Fibroblast of pulmonary artery (primary cell): ENCODE measurements around the gene AFF1.
"Not testable (repeated sequence)": the region's sequence is repeated elsewhere in the genome, so short reads cannot be mapped to it uniquely, and the experiment has no call there.

ENCODE experiments used
- DNase-seq: peaks from one replicate; pipeline ENCODE4 v3.0.0-alpha.2; 2010; ENCODE audit warnings: low read depth
- H3K4me3 ChIP-seq: replicated peaks from 2 replicates; pipeline ENCODE4 v1.5.1; 2011; ENCODE audit warnings: low read depth, mild to moderate bottlenecking, control low read depth, low read length, moderate library complexity
- TF ChIP-seq, protein P1 (sequence below): IDR thresholded peaks from 2 replicates; pipeline ENCODE4 v1.5.1; 2011; ENCODE audit warnings: mild to moderate bottlenecking, control low read depth, low read length, inconsistent platforms; ENCODE audit errors: missing control alignments

The AFF1 gene

DNA sequence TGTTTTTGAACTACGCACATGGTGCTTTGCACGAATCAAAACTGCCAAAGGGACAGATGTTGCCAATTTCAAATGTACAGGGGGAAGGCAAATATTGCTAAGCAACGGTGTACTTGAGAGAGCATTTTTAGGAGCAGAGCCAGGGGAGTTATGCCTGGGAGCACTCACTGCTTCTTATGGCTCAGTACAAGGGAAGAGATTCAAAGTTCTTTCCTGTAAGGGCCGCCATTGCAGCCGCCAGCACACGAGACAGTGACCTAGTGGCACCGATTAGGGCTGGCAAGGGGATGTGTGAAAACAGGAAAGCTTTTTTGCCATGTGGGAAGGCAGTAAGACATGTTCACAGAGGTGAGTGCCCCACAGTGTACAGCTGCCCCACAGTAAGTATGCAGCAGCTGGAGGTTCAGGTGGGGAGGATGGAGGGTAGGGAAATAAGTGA lies 133.8 kb downstream of the AFF1 start:
- no peak overlapping the region for H3K4me3 ChIP-seq
- TF ChIP-seq, protein P1, sequence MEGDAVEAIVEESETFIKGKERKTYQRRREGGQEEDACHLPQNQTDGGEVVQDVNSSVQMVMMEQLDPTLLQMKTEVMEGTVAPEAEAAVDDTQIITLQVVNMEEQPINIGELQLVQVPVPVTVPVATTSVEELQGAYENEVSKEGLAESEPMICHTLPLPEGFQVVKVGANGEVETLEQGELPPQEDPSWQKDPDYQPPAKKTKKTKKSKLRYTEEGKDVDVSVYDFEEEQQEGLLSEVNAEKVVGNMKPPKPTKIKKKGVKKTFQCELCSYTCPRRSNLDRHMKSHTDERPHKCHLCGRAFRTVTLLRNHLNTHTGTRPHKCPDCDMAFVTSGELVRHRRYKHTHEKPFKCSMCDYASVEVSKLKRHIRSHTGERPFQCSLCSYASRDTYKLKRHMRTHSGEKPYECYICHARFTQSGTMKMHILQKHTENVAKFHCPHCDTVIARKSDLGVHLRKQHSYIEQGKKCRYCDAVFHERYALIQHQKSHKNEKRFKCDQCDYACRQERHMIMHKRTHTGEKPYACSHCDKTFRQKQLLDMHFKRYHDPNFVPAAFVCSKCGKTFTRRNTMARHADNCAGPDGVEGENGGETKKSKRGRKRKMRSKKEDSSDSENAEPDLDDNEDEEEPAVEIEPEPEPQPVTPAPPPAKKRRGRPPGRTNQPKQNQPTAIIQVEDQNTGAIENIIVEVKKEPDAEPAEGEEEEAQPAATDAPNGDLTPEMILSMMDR = no peak
- peak; percentile 56 for DNase-seq

DNA sequence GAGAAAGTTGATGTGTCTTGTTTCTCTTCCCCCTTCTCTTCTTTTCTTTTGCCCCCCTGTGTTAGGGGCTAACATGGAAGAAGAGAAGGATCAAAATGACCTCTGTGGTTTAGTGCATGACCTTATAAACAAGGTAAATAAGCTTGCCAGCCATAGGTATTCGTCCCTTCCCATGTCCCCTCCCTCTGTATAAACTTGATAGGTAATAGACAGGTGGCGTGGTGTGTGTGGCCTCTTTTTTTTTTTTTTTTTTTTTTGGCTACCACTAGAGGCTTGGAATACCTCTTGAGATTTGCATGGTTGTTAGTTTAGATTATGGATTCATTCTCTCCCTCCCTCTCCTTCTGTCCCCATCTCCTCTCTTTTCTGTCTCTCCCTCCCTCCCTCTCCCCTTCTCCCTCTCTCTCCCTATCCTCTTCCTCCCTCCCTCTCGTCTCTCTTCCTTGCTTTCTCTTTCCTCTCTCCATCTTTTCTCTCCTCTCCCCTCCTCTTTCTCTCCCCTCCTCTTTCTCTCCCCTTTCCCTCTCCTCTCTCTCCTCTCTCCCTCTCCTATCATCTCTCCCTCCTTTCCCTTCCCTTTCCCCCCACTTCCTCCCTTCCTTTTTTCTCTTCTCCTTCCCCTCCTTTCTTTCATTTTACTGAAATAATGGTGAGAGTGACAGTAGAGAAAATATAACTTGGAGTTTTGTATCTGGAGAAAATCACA lies 134.4 kb downstream of the AFF1 start:
- TF ChIP-seq, protein P1 = no peak
- no peak overlapping the region for H3K4me3 ChIP-seq
- no peak for DNase-seq

- DNase-seq = no peak
- TF ChIP-seq, protein P1 = no peak
- no peak overlapping the region for H3K4me3 ChIP-seq
These were observed 136.6 kb downstream of the AFF1 start for GRCh38 chr4:87071401-87071800.

GRCh38 chr4:87072545-87072944 lies 137.7 kb downstream of the AFF1 start:
- H3K4me3 ChIP-seq, DNase-seq: not testable (repeated sequence)

DNA sequence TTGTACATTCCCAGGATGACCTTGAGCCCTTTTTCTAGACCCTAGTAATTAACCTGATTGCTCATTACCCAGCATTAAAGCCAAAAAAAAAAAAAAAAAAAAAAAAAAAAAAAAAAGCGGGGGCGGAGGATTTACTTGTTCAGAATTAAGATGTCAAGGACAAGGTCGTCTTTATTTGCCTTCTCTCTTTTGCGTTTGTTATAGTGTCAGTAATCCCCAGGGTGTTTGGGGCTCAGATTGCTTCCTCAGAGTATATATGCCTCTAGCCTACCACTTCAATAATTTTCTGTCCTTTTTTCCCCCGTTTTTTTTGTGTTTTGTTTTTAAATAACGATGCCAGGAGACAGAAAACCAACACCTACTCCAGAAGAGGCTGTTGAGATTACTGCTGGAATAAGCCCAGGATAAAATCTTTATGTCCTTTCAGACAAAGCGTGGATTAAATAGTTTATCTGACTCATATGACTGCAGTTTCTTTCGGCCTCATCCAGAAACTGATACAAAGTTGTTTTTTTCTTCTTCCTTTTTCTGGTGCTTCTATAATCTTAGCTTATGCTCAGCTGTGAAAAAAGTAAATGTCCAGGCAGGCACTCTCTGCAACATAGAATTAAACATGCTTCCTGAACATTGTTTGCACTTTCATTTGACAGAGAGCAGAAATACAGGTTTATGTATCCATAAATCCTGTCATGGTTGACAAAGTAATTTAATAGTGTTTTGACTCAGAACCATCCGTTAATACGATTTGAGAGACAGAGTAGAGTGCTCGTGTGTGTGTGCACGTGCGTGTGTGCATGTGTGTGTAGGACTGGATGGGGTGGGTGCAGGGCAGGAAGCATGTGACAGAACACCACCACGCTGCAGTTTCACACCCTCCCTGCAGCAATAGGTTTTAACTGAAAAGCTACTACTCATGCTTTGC lies 138.6 kb downstream of the AFF1 start:
- no peak overlapping the region for H3K4me3 ChIP-seq
- DNase-seq = no peak
- TF ChIP-seq, protein P1 = no peak

- H3K4me3 ChIP-seq = no peak overlapping the region
- TF ChIP-seq, protein P1 = no peak
- no peak for DNase-seq
These were observed 139.3 kb downstream of the AFF1 start for GRCh38 chr4:87074121-87074488.

DNA sequence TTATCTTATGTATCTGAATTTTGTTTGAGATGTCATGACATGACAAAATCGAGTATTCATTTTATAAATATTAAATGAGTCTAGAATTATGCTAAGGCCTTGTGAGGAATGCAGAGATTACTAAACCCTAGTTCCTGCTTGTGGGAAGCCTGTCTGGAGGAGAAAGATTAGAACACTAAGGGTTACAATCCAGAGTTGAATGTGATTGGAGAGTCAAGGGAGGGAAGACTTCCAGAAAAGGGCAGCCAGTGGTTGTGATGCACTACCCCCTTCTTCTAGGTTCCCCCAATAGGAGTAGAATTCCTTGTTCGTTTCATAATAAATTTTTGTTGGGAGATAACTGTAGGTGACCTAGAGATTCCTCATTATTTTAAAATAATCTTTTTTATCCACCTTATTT lies 141.1 kb downstream of the AFF1 start:
- TF ChIP-seq, protein P1 = no peak
- no peak for DNase-seq
- H3K4me3 ChIP-seq = no peak overlapping the region
